HG03280 (cell line): Measurements from ENCODE around the gene PANK4.
"Not testable (repeated sequence)": the region's sequence is repeated elsewhere in the genome, so short reads cannot be mapped to it uniquely, and the experiment has no call there.

Experiments used
- ATAC-seq: cut with Tn5 transposase; IDR thresholded peaks from one replicate; pipeline ENCODE4 v1.9.1; 2021; ENCODE audit warnings: mild to moderate bottlenecking, moderate library complexity; ENCODE audit not compliant: unreplicated experiment

Gene PANK4

DNA sequence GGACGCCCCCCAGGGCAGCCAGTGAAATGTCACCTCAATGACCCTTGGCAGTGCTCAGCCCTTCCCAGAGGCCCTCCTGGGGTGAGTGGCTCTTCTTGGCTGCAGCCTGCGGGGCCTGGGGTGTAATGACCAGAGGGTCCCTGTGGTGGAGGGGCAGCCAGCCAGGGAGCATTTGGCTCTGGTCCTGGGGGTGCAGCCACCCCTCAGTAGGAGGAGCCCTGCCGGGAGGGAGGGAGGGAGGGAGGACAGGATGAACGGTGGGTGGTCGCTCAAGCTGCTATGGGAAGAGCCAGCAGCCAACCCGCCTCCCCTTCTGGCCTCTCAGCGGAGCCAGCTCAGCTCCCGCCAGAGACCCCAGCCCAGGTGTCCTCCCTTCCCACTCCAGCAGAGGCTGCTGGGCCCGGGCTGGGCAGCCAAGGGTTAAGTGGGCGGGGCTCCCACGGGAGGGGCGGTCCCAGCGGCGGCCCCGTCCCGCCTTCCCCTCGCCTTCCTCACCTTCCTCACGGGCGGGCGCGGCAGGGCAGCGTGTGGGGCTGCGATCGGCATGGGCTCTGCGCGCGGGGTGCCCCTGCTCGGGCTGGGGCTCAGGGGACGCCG, 59.3 kb downstream of the PANK4 start:
- ATAC-seq, result no peak

DNA sequence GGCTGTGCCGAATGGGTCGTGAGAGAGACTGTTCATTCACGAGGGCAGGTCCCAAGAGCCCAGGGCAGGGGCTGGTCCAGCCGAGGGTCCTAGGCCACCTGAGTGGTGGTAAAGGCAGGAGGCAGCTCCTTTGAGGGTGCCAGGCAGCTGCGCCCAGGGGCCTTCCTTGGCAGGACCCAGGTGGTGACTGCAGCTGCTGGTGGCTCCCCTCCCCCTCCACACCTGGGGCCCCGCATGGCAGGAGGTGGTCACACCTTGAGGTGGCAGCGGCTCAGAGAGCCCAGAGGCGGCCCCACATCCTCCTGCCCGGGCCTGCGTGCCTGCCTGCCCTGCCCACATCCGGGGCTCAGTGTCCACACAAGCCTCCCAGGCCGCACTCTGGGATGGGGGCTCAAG, 60.1 kb downstream of the PANK4 start:
- ATAC-seq, result no peak

DNA sequence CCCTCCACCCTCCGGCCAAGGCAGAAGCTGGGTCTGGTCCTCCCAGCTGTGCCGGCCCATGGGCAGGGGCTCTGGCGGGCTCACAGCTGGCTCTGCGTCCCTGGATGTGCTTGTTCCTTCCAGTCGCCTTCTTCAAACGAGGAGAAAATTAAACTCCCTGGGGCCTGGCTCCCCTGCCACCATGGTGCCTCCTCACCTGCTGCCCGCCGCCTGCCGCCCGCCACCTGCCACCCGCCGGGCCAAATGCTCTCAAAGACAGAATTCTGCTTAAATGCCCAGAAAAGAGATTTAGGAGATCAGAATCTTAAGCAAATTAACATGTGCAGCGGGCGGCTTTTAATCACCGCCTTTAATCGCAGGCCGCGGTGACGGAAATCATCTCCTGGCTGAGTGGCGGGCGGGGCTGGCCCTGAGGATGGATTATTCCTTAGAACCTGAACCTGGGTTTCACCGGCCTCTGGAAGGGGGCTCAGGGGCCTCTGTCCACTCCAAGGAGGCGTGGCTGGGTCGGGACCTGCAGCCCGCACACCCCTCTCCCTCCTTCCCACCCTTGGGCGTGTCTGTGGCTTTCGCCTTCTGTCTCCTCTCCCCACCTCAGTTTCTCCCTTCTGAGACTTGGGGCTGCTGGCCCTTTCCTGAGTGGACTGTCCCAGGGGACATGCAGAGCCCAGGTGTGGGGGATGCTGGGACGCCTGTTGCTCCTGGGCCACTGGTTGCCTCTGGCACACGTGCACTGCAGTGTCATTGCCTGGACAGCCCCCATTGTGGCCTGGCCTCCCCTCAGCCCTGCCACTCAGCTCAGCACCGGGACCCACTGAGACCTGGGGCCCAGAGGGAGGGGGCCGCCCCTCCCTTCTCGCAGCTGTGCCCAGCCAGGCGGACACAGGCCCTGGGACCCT, 60.8 kb downstream of the PANK4 start:
- no peak for ATAC-seq

DNA sequence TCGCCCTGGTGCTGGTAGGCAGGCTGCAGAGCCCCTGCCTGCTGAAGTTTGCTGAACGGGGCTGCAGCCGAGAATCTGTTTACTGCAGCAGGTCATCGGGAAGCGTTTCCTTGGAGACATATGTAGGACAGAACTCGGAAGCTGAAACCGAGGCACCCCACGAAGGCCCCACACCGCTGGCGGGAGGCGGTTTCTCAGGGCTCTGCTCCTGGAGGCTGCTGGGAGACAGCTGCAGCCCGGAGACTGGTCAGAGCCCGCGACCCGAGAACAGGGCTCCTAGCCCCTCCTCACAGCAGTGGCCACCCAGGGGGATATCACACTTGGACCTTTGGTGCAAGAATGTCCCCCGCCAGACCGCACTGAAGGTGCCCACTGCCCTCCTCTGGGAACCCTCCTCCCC, 63.0 kb downstream of the PANK4 start:
- no peak for ATAC-seq

DNA sequence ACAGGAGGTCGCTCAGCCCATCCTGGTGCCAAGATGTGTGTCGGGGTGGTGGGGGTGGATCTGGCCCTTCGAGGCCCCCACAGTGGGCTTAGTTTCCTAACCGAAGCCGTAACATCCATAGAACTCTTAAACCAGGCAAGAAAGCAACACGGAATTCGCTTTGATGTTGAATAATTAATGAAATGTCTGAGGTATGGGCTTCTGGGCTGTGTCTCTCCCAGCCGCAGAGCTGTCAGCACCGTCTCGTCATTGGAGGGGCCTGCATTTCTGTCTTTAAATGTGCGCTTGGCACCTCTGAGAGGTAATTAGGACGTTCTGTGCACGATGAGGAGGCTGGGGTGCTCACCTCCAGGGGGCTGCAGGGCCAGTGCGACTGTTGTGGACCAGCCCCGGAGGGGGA, 63.6 kb downstream of the PANK4 start:
- no peak for ATAC-seq

DNA sequence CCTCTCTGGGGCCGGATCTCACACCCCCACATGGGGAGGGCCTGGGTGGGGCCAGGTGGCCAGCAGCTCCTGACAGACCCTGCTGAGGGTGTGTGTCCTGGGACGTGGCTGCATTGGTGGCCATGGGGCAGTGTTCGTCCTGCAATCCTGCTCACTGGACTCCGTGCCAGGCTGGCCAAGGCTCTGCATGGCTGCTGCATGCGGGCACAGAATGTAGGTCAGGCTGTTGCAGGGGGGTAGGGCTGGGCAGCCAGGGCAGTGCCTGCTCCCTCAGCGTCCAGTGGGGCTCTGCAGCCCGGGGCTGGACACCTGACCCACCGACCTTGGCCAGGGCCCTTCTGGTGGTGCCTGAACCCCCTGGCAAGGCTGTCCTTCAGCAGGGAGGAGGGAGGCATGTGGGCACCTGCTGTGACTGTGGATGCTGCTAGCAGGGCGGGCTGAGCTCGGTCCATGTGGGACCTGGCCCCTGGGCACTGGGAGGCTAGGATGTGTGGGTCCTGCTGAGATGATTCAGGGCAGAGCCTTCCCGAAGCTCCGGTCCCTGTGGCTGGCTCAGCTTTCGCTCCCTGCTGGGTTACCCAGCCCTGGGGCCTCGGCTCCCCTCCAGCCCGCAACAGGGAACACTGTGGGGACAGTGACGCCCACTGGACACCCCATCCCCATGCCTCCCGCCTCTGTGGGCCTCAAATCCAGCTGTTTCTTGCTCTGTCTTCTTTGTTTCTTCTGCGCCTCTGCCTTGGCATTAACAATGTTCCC, 65.2 kb downstream of the PANK4 start:
- ATAC-seq, result no peak

DNA sequence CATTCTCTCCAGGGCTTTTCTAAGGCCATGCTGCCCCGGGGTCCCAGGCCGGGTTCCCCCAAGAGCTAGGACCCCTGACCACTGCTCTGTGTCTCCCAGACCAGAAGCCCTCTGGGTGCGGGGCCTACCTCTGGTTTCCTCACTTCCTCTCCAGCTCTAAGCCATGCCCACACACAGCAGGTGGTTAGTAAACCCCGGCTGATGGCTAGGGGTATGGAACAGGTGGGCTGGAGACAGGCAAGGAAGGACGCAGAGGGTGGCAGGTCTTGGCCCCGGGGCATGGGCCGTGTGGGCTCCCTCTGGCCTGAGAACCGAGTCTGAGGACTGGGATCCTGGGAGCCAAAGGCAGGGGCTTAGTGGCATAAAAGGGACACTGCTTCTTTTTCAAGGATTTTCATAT, 66.2 kb downstream of the PANK4 start:
- no peak for ATAC-seq

DNA sequence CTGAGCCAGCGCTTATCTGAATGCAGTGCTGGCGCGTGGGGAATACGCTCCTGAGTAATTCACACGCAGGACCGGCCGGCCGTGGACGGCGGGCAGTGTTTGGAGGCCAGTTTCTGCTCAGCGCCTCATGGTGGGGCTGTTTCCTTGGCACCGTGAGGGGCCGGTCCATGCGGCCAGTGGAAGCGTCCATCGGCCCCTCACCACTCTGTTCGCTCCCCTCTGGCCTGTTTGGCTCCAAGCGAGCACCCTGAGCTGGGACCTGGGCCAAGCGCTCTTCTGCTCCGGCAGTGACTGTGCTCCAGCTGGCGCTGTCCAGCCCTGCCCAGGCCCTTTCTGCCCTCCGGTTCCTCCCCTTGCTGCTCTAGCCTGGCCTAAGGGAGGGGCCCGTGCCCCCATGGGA, 66.6 kb downstream of the PANK4 start:
- no peak for ATAC-seq

DNA sequence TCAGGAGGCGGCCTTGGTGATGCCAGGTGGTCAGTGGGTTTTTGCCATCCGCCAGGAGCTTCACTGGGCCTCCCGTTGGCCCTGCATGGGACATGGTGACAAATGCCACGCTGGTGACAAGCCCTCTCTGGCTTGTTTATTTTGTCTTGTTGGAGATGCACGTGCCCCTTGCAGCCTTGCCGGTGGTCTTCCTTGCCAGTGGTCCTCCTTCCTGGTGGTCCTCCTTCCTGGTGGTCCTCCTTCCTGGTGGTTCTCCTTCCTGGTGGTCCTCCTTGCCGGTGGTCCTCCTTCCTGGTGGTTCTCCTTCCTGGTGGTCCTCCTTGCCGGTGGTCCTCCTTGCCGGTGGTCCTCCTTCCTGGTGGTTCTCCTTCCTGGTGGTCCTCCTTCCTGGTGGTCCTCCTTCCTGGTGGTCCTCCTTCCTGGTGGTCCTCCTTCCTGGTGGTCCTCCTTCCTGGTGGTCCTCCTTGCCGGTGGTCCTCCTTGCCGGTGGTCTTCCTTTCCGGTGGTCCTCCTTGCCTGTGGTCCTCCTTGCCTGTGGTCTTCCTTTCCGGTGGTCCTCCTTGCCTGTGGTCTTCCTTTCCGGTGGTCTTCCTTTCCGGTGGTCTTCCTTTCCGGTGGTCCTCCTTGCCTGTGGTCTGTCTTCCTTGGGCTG, 67.2 kb downstream of the PANK4 start:
- ATAC-seq, result not testable (repeated sequence)

DNA sequence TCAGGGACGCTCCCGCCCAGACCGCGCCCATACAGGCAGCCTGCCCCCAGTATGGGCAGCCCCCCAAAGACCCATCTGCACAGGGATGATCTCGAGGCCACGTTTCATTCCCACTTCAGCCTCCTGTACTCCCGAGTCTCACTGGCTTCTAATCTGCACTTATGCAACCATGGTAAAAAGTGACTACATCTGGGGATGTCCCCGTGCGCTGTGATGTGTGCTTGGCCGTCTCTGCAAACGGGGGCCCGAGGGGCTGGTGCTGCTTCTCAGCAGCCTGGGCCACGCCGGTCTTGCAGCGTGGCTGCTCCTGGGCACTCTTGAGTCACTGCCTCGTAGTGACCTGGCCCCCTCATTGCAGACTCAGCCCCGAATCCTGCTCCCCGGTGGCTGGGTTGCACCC, 67.7 kb downstream of the PANK4 start:
- ATAC-seq, result no peak
